ENCODE results near the gene NDST3. TPM values are rescaled to one million over a fixed set of nuclear protein-coding genes. Genes with fewer than 3 reads are reported as not detected.

NDST3 gene
- polyA plus RNA-seq, 3 donors: 3.1 to 5.2 (median 3.8) TPM

DNA sequence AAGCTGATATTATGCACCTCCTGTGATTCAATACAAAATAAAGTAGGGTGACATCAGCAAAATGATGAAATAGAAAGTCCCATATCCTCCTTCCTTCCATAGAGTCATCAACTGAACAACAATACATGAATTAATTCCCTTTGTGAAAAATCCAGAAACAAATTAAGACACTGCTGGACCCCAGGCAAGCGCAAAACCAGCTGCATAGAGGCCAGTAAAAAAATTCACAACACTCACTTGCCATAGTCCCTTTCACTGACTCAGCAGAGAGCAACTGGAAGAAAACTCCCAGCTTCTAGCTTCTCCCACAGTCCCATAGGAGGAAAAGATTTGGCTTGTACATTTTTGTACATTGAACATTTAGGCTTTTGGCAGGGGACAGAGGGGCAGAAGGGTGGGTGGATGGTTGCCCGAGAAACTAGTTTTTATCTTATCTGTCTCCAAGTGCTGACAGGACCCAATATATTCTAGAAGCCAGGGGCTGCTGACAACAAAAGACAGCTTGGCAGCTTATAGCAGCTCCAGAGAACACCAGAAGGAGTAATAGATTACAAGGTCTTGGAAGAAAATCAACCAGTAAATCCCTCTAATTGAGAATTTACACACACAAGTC lies 124.6 kb downstream of the NDST3 start:
- no peak for DNase-seq (ENCODE audit: extremely low read depth in 1 of 11, low read depth in 9 of 11, low spot score in 4 of 11)

DNA sequence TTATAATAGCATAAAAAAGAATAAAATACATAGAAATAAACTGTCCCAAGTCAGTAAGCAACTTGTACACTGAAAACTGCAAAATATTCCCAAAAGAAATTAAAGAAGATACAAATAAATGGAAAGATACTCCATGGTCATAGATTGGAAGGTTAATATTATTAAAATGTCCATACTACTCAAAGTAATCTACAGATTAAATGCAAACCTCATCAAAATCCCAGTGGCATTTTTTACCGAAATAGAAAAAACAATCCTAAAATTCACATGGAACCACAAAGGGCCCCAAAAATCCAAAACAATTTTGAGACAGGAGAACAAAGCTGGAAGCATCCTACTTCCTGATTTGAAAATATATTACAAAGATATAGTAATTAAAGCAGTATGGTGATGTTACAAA lies 133.0 kb downstream of the NDST3 start:
- no peak for DNase-seq (ENCODE audit: extremely low read depth in 1 of 11, low read depth in 9 of 11, low spot score in 4 of 11)

DNA sequence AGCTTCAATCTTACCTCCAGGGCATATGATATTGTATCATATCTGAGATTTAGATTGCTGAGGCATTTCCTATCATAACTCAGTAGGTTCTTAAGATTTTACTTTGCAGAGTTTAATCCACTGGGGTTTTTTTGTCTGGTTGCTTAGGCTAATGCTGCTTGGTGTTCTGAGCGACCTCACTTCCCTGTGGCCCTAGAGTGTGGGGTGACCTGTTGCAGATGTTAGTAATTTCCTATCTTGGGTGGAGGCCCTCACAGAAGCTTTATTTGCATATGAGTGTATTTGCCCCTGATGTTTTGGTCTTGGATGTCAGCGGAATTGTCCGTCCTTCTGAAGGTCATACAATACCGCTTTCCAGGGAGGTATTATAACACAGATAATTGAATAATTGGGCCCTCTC lies 137.1 kb downstream of the NDST3 start:
- DNase-seq (ENCODE audit: extremely low read depth in 1 of 11, low read depth in 9 of 11, low spot score in 4 of 11): no peak

DNA sequence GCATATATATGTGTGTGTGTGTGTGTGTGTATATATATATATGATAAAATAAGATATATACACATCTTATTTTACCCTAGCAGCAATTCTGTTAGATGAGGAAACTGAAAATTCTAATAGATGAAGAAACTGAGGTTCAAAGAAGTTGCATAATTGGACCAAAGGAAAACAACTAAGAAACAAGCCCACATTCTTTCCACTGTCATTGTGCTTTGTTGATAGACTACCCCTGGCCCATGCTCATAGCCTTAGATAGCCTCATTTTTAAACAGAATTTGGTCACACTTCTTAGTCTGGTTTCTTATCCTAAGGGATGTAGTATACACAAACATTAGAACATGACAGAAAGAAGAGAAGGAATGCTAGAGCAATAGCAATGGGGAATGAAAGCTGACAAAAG lies 138.8 kb downstream of the NDST3 start:
- no peak for DNase-seq (ENCODE audit: extremely low read depth in 1 of 11, low read depth in 9 of 11, low spot score in 4 of 11)

DNA sequence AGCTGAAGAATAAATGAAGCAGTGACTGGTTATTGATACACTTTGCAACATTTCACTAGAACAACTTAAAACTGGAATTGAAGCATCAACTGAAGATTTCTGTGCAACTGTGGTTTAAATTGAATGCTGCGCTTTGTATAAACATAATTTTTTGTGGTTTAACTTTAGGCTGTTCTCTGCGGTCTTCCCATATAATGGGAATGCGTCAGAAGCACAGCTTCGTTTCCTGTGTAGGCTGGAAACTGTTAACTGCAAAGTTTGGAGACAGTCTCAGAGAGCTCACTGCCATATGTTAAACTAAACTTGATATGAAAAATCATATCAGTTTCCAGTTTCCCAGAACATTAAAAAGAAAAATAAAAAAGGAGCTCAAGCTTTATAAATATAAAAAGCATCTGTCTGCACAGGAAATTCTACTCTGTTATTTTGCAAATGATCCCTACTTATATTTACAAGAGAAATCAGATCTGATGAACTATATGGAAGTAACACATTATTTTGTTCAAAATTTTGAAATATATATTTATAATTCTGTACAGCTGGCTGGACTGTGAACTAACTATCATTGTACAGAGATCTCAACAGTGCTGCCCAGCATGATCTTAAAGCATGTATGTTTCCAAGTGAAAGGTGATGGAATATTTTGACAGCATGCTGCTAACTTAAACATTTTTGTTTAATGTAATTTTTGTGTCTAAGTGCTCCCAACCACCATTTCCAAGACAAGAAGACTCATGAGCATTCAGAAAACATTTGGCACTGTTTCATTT lies 139.9 kb downstream of the NDST3 start:
- DNase-seq (ENCODE audit: extremely low read depth in 1 of 11, low read depth in 9 of 11, low spot score in 4 of 11): no peak

DNA sequence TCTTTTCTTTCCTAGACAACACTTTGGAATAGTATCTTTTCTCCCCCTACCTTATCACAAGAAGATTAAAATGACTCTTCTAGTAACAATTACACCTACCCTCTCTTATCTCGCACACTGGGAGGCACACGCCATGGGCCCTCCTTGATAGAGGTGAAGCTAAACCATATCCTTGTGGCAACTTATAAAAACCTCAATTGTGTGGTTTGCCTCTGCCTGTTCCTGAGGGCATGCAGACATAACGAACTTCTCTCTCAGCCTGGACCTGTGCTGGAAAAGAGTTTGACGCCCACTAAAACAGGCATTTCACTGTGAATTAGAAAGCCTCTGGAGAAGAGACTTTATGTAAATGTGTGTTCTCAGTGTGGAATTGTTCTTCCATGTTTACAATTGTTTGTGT lies 141.2 kb downstream of the NDST3 start:
- no peak for DNase-seq (ENCODE audit: extremely low read depth in 1 of 11, low read depth in 9 of 11, low spot score in 4 of 11)

DNA sequence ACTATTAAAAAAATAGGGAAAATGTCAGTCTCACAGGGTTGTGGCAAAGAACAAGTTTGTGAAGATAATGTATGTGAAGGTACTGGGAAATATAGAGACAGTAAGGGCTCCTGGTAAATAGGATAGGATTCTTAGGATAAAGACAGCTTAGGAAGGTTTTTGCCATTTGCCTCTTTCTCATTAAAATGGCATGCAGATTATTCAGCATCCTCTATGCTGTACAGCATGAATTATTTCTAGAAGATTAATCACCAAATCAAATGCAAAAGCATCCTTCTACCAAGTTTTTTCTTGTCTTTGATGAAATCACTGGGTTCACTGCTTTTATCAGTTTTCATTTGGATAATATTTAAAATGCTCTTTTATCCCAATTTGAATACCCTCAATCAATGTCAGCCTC lies 142.8 kb downstream of the NDST3 start:
- no peak for DNase-seq (ENCODE audit: extremely low read depth in 1 of 11, low read depth in 9 of 11, low spot score in 4 of 11)

DNA sequence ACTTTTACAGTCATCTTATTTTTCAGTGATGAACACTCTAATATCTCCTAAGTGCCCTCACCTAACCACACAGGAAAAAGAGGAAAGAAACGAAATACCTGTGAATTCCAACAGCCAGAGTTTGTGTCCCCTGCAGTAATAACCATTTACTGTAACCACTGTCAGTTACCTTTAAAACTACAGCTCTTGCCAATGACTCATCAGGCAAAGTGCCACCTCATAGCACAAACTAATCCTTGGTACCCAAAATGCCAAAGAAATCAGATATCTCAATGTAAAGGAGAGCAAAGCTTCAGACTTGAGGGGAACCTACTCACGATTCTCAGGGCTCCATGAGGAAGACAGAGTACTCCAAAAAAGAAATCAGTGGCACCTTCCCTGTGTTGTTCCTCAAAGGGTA lies 146.5 kb downstream of the NDST3 start:
- DNase-seq (ENCODE audit: extremely low read depth in 1 of 11, low read depth in 9 of 11, low spot score in 4 of 11): no peak

DNA sequence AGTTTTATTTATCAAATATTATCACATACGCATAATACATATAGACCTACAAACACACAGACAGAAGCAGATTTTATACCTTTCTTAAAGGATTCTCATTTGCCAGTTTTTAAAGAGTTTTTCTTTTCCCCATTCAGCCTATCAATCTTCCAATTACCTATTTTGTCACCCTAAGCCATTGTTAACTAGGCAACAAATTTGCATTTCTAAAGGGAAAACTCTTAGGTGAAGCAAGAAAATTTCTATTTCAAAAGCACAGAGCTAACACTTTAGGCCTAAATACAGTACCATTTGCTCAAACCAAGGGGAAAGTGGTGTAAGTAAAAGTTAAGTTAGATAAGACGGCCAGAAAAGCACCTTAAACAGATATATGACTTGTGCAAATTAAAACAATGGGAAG lies 156.6 kb downstream of the NDST3 start:
- DNase-seq (ENCODE audit: extremely low read depth in 1 of 11, low read depth in 9 of 11, low spot score in 4 of 11): no peak

DNA sequence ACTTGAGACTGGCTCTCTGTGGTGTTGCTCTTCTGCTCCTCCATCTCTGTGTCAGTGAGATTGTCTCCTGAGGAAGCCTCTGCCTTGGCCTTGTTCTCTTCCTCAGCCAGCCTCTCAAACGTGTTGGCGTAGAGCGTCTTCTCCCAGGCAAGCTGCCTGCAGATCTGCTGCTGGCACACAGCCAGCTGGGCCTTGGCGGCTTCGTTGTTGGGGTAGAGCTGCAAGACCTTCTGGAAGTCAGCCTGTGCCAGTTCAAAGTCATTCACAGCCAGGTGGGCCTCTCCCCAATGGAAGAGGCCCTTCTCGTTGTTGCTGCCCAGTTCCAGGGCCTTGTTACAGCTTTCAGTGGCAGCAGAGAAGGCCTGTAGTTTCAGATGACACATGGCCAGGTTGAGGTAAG lies 159.1 kb downstream of the NDST3 start:
- DNase-seq (ENCODE audit: extremely low read depth in 1 of 11, low read depth in 9 of 11, low spot score in 4 of 11): no peak

DNA sequence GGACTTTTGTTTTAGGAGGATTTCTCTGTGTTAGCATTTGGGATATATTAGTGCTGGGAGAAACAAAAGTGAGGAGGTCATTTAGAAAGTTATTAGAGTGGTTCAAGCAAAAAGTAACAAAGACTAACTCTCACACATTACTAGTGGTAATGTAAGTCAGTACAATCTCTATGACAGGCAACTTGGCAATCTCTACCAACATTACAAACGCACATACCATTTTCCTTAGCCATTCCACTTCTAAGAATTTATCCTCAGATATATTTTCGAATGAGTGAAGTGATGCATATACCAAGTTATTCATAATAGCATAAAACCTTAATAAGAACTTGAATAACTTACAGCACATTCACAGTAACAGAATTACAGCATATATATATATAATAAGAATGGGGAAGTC lies 172.3 kb downstream of the NDST3 start:
- no peak for DNase-seq (ENCODE audit: extremely low read depth in 1 of 11, low read depth in 9 of 11, low spot score in 4 of 11)

DNA sequence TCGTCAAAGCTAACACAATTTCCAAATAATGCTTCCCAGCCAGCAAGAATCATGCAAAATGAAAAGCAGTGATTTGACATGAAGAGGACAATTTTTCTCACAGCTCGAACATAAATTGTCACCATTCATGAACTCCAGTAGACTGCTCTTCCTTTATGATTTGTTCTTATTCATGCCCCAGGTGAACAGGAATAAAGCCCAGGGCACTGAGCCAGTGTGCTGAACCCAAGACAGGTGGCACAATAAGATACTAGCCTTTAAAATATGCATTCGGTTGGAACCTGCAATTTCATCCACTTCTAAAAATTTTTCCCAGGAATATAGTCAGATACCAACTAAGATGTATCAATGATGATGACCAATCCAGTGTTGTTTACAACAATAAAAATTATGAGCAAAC lies 178.8 kb downstream of the NDST3 start:
- no peak for DNase-seq (ENCODE audit: extremely low read depth in 1 of 11, low read depth in 9 of 11, low spot score in 4 of 11)

DNA sequence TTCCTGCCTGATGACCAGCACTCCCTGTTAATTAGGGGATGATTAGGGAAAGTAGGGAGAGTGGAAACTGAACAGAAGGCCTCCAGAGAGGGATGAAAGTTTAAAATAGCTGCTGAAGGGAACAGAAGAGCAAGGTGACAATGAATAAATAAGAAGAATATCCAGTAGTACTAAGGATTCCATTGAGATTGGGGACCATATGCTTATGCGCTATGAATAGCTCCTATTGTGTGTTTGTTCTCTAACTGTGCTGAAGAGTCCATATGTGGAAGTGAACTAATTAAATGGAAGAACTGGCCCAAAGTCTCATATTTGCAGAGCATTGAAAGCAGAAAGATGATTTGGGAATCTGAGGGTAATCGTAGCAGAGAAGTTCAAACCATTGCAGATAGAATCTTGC lies 181.5 kb downstream of the NDST3 start:
- no peak for DNase-seq (ENCODE audit: extremely low read depth in 1 of 11, low read depth in 9 of 11, low spot score in 4 of 11)

DNA sequence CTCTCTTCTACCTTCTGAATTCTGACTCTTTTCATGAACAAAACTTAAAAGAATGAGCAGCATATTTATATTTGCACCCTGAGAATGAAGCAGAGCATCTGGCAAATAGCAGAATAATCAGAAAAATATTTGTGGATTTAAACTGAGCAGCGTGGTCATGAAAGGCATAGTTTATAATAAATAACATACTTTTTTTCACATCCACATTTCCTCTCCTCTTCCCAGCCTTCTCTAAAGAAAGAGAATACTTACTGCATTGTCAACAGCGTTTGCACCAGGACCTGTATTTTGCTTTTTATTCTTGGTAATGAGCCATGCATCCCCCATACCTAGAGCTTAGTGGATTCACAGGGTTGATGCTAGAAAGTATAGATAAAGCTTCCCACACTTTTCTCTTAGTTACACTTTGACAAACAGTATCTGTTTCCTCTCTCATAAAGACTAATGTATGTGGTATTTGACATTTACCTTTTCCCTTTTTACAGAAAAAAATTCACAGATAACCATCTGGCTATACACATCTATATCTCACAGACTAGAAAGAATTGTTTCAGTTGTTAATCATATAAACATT lies 187.0 kb downstream of the NDST3 start:
- no peak for DNase-seq (ENCODE audit: extremely low read depth in 1 of 11, low read depth in 9 of 11, low spot score in 4 of 11)

DNA sequence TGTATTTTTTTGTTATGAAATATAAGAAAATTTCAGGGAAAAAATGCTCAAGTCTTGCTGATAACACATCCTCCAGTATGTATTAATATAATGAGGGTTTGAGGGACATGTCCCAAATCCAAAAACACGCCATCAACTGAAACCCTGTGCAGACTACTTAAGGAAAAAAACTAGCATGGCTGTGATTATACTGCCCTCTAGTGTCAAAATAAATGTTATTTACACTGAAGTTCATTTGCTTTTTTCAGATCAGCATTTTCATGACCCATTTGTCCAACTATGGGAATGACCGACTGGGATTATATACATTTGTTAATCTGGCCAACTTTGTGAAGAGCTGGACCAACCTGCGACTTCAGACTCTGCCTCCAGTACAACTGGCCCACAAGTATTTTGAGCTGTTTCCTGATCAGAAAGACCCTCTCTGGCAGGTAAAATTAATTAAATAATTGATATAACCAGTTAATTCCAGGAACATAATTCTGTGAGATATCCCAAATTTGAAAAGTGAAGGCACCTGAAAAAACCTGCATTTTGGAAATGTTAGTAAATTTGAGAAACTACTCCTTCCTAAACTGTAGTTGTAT lies 190.1 kb downstream of the NDST3 start:
- DNase-seq (ENCODE audit: extremely low read depth in 1 of 11, low read depth in 9 of 11, low spot score in 4 of 11): peak; percentile 16 to 57 (median 38)

DNA sequence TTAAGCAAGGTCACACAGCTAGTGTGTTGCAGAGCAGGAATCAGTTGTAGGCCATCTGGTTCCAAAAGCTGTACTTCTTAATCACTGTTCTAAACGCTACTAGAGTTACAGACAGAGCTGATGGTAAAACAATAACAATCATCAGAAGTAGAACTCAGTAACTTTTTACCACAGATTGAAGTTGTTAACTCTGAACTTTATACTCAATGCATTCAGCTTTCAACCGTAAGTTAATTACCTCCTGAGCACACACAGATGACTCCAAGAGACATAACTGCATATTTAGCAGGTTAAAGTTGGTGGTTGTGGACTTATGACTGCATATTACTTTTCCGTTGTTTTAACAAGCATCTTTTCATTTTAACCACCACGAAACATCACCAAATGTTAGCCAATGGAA lies 191.2 kb downstream of the NDST3 start:
- DNase-seq (ENCODE audit: extremely low read depth in 1 of 11, low read depth in 9 of 11, low spot score in 4 of 11): no peak

DNA sequence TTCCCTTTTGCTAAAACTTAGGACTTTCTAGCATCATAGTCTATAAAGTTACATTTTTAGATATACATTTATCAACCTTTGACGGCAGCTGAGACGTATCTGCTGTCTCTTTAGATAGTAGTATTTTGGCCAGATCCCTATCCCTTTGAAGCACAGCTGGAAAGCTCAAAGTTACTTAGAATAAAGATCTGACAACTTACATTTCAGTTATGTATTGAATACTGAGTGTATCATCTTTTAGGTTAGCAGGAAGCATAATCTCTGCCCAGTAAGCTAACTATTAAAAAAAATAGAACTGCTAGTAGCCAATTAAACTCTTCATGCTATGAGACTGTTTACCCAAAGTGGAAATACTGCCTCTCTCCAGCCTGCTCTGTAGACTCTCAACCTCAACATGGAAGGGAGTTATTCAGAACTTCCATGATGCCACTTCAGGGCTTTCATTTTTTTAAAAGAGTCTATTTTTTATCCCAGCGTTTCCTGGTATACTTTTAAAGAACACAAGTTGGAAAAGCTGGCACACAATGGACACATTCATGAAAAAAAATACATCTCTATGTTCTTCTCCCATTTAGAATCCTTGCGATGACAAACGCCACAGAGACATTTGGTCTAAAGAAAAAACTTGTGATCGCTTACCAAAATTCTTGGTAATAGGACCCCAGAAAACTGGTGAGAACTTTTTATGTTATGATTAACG lies 192.2 kb downstream of the NDST3 start:
- DNase-seq (ENCODE audit: extremely low read depth in 1 of 11, low read depth in 9 of 11, low spot score in 4 of 11): no peak

DNA sequence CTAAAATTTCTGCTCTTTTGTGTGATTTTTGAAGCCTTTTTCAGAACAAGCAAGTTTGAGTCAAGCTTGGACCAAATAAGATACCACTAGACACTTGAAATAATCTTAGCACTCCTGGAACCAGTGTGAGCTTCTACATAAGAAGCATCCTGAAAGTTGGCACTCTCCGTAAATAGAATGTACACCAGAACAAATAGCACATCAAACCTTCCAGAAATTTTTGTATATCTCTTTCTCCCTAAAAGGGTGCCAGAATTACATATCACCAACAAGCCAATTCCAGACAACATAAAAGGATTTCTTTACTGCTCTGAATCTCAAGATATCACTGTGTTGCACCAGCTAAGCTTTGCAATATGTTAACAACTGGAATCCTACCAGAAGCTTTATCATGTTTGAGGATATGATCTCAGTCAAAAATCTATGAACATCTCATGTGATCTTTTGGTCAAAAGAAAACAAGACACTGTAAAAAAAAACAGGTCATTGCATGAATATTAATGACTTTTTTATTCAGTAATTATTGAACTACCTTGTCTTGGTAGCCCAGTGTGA lies 201.4 kb downstream of the NDST3 start:
- no peak for DNase-seq (ENCODE audit: extremely low read depth in 1 of 11, low read depth in 9 of 11, low spot score in 4 of 11)

DNA sequence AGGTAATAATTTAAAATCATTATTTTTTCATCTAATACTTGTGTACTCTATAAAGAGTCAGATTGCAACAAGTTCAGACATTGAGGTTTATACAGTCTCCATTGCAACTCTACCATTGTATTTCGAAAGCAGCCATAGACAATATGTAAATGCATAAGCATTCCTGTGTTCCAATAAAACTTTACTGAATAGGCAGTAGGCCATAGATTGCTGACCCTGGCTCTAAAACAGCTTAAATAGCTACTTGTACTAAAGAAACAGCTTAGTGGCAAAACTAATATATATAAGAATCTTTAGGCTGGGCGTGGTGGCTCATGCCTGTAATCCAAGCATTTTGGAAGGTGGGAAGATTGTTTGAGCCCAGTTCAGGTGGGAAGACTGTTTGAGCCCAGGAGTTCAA lies 203.2 kb downstream of the NDST3 start:
- no peak for DNase-seq (ENCODE audit: extremely low read depth in 1 of 11, low read depth in 9 of 11, low spot score in 4 of 11)

DNA sequence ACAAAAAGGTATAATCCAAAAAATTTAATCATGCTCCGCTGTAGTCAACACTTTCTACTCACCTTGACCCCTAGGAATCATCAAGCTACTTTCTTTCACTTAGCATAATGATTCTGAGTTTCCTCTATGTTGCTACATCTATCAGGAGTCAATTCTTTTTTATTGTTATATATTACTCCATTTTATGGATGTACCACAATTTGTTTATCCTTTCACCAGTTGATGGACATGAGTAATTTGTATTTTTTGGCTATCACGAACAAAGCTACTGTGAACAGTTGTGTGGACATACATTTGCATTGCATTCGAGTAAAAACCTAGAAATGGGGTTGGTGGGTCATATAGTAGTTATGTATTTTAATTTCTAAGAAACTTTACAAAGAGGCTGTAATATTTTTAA lies 215.6 kb downstream of the NDST3 start:
- DNase-seq (ENCODE audit: extremely low read depth in 1 of 11, low read depth in 9 of 11, low spot score in 4 of 11): no peak
